Fibroblast of the conjunctiva (primary cell): ENCODE measurements around the gene TMPRSS11B.
"Not testable (repeated sequence)": the region's sequence is repeated elsewhere in the genome, so short reads cannot be mapped to it uniquely, and the experiment has no call there.

Experiments used
- DNase-seq: peaks from one replicate; pipeline ENCODE4 v3.0.0-alpha.2; 2010; ENCODE audit warnings: low read depth

TMPRSS11B gene

GRCh38 chr4:68245594-68245993 lies at the start of gene TMPRSS11B:
Gene TMPRSS11B (minus strand): TSS chr4:68245694. CDS start chr4:68245558, 136 bp downstream.
- no peak for DNase-seq

- DNase-seq, result no peak
Observed at GRCh38 chr4:68291256-68291655, 45.8 kb upstream of the TMPRSS11B start.

GRCh38 chr4:68288393-68288740 lies 42.9 kb upstream of the TMPRSS11B start:
- DNase-seq, result no peak

GRCh38 chr4:68287704-68288392 lies 42.4 kb upstream of the TMPRSS11B start:
- DNase-seq, result no peak

- DNase-seq, result no peak
Observed at GRCh38 chr4:68283714-68284113, 38.2 kb upstream of the TMPRSS11B start.

GRCh38 chr4:68283095-68283494 lies 37.6 kb upstream of the TMPRSS11B start:
- DNase-seq, result no peak

- DNase-seq, result not testable (repeated sequence)
Observed at GRCh38 chr4:68281796-68282740, 36.6 kb upstream of the TMPRSS11B start.

- no peak for DNase-seq
Observed at GRCh38 chr4:68278029-68278428, 32.5 kb upstream of the TMPRSS11B start.

- no peak for DNase-seq
Observed at GRCh38 chr4:68277627-68278026, 32.1 kb upstream of the TMPRSS11B start.

- DNase-seq, result no peak
Observed at GRCh38 chr4:68272860-68273259, 27.4 kb upstream of the TMPRSS11B start.

GRCh38 chr4:68272380-68272779 lies 26.9 kb upstream of the TMPRSS11B start:
- DNase-seq, result no peak

- DNase-seq, result peak; percentile 35
Observed at GRCh38 chr4:68271851-68272357, 26.4 kb upstream of the TMPRSS11B start.

- peak; percentile 2 for DNase-seq
Observed at GRCh38 chr4:68267433-68267944, 22.0 kb upstream of the TMPRSS11B start.

- DNase-seq, result no peak
Observed at GRCh38 chr4:68264875-68265565, 19.5 kb upstream of the TMPRSS11B start.

GRCh38 chr4:68259191-68259590 lies 13.7 kb upstream of the TMPRSS11B start:
- no peak for DNase-seq

- DNase-seq, result no peak
Observed at GRCh38 chr4:68257719-68258118, 12.2 kb upstream of the TMPRSS11B start.

- no peak for DNase-seq
Observed at GRCh38 chr4:68256284-68256683, 10.8 kb upstream of the TMPRSS11B start.

GRCh38 chr4:68250151-68250930 lies 4.8 kb upstream of the TMPRSS11B start:
- no peak for DNase-seq

GRCh38 chr4:68249434-68249833 lies 3.9 kb upstream of the TMPRSS11B start:
- no peak for DNase-seq

- no peak for DNase-seq
Observed at GRCh38 chr4:68240620-68241019, 4.9 kb downstream of the TMPRSS11B start.

GRCh38 chr4:68228568-68228967 lies 16.9 kb downstream of the TMPRSS11B start:
- DNase-seq, result no peak
